Testis (tissue), 2 donors: ENCODE results near the gene TPM4.

Source experiments
- POLR2A ChIP-seq: fragments of 450-650 bp; IDR thresholded peaks from one replicate; pipeline ENCODE4 v1.6.1; 2017; ENCODE audit warnings: antibody characterized with exemption, mild to moderate bottlenecking, moderate library complexity
- TF ChIP-seq, protein P1 (sequence below), 3 experiments: fragments of 450-650 bp in 2 of 3; fragments of 200-600 bp in 1 of 3; sonication (generic) in 1 of 3; IDR thresholded peaks; one replicate each; pipeline ENCODE4 v1.5.1; 2016 to 2019; ENCODE audit warnings: antibody characterized with exemption in 3 of 3, mild to moderate bottlenecking in 2 of 3, moderate library complexity in 1 of 3

GRCh38 chr19:16031872-16032200 is 44.5 kb upstream of the TPM4 start:
- TF ChIP-seq, protein P1, sequence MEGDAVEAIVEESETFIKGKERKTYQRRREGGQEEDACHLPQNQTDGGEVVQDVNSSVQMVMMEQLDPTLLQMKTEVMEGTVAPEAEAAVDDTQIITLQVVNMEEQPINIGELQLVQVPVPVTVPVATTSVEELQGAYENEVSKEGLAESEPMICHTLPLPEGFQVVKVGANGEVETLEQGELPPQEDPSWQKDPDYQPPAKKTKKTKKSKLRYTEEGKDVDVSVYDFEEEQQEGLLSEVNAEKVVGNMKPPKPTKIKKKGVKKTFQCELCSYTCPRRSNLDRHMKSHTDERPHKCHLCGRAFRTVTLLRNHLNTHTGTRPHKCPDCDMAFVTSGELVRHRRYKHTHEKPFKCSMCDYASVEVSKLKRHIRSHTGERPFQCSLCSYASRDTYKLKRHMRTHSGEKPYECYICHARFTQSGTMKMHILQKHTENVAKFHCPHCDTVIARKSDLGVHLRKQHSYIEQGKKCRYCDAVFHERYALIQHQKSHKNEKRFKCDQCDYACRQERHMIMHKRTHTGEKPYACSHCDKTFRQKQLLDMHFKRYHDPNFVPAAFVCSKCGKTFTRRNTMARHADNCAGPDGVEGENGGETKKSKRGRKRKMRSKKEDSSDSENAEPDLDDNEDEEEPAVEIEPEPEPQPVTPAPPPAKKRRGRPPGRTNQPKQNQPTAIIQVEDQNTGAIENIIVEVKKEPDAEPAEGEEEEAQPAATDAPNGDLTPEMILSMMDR (IDR thresholded peaks at IDR 0.05), result no peak
- TF ChIP-seq POLR2A, result no peak
